Upper lobe of left lung (tissue), 4 donors: ENCODE results near the gene STX19.

Experiments
- EP300 ChIP-seq, 4 donors: sonication (generic); formaldehyde crosslinking; IDR thresholded peaks; one replicate each; pipeline ENCODE4 v1.5.1; 2017; ENCODE audit warnings: antibody characterized with exemption in 4 of 4, control low read depth in 2 of 4
- POLR2A ChIP-seq, 4 donors: fragments of 450-650 bp; IDR thresholded peaks; one replicate each; pipeline ENCODE4 v1.5.1; 2016 to 2017; ENCODE audit warnings: antibody characterized with exemption in 4 of 4, mild to moderate bottlenecking in 2 of 4
- POLR2AphosphoS5 ChIP-seq, 2 donors: sonication (generic); formaldehyde crosslinking; IDR thresholded peaks; one replicate each; pipeline ENCODE4 v1.5.1; 2017; ENCODE audit warnings: antibody characterized with exemption in 2 of 2
- TF ChIP-seq, protein P1 (sequence below), 6 experiments: fragments of 450-650 bp in 4 of 6; fragments of 200-600 bp in 2 of 6; sonication (generic) in 2 of 6; IDR thresholded peaks; one replicate each; pipeline ENCODE4 v1.5.1; 2016 to 2019; ENCODE audit warnings: antibody characterized with exemption in 6 of 6

GRCh38 chr3:93992207-93992606 is 36.2 kb downstream of the STX19 start:
- TF ChIP-seq, protein P1, sequence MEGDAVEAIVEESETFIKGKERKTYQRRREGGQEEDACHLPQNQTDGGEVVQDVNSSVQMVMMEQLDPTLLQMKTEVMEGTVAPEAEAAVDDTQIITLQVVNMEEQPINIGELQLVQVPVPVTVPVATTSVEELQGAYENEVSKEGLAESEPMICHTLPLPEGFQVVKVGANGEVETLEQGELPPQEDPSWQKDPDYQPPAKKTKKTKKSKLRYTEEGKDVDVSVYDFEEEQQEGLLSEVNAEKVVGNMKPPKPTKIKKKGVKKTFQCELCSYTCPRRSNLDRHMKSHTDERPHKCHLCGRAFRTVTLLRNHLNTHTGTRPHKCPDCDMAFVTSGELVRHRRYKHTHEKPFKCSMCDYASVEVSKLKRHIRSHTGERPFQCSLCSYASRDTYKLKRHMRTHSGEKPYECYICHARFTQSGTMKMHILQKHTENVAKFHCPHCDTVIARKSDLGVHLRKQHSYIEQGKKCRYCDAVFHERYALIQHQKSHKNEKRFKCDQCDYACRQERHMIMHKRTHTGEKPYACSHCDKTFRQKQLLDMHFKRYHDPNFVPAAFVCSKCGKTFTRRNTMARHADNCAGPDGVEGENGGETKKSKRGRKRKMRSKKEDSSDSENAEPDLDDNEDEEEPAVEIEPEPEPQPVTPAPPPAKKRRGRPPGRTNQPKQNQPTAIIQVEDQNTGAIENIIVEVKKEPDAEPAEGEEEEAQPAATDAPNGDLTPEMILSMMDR (IDR thresholded peaks at IDR 0.05) = no peak
- TF ChIP-seq POLR2AphosphoS5 (IDR thresholded peaks at IDR 0.05) = no peak
- TF ChIP-seq POLR2A (IDR thresholded peaks at IDR 0.05) = no peak
- TF ChIP-seq EP300 (IDR thresholded peaks at IDR 0.05) = no peak
